ENCODE data around the gene ERLEC1. TPM values are rescaled to one million over a fixed set of nuclear protein-coding genes. Genes with fewer than 3 reads are reported as not detected.

The ERLEC1 gene
- total RNA-seq, 1 experiment from 2014 or later, result 56.8 TPM

DNA sequence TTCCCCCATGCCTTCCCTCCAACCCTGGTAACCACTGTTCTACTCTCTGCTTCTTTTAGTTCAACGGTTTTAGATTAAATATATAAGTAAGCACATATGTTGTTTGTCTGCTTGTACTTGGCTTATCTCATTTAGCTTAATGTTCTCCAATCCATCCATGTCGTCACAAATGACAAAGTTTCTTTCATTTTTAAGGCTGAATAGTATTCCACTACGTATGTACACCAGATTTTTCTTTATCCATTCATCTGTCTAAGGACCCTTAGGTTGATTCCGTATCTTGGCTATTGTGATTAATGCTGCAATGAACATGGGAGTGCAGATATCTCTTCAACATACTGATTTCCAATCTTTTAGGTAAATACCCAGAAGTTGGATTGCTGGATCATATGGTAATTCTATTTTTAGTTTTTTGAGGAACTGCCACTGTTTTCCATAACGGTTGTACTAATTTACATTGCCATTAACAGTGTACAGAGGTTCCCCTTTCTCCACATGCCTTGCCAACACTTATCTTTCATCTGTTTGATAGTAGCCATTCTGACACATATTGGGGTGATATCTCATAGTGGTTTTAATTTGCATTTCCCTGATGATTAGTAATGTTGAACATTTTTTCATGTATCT, 8.2 kb upstream of the ERLEC1 start:
- Histone ChIP-seq H3K79me2 (ENCODE audit: low read length) (peaks cover 68% of the 10 kb centered on the region), H3F3A (ENCODE audit: low read length, unreplicated experiment) (no peaks in the 10 kb centered on the region), H3K36me3 (ENCODE audit: low read depth, low read length) (peaks cover 14% of the 10 kb centered on the region), H3K27ac (ENCODE audit: low read length) (no peak overlapping the region), H4K20me1 (ENCODE audit: low read length) (no peaks in the 10 kb centered on the region), H3K4me2 (ENCODE audit: low read length) (no peak overlapping the region), H3K9ac (ENCODE audit: low read length) (no peak overlapping the region), H3K9me3 (ENCODE audit: low read length) (no peaks in the 10 kb centered on the region), H2AFZ (ENCODE audit: low read length) (no peak overlapping the region), H3K9me2 (replicated peaks; ENCODE audit: low read length) (no peaks in the 10 kb centered on the region), H3K4me3 (ENCODE audit: low read length) (no peak overlapping the region), H3K4me1 (ENCODE audit: insufficient read depth, low read length) (no peaks in the 10 kb centered on the region), H3K27me3 (ENCODE audit: low read length) (no peaks in the 10 kb centered on the region)
- no peak for TF ChIP-seq EZH2 (IDR thresholded peaks at IDR 0.05; ENCODE audit: low read length, unreplicated experiment)
- no peak for TF ChIP-seq EZH2phosphoT487 (IDR thresholded peaks at IDR 0.05; ENCODE audit: borderline replicate concordance, low read length)
- TF ChIP-seq, protein P1, sequence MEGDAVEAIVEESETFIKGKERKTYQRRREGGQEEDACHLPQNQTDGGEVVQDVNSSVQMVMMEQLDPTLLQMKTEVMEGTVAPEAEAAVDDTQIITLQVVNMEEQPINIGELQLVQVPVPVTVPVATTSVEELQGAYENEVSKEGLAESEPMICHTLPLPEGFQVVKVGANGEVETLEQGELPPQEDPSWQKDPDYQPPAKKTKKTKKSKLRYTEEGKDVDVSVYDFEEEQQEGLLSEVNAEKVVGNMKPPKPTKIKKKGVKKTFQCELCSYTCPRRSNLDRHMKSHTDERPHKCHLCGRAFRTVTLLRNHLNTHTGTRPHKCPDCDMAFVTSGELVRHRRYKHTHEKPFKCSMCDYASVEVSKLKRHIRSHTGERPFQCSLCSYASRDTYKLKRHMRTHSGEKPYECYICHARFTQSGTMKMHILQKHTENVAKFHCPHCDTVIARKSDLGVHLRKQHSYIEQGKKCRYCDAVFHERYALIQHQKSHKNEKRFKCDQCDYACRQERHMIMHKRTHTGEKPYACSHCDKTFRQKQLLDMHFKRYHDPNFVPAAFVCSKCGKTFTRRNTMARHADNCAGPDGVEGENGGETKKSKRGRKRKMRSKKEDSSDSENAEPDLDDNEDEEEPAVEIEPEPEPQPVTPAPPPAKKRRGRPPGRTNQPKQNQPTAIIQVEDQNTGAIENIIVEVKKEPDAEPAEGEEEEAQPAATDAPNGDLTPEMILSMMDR (conservative IDR thresholded peaks at IDR 0.05; ENCODE audit: low read depth, low read length), result no peak
- POLR2A ChIA-PET (ENCODE audit: unreplicated experiment), result no interaction called here
- intact Hi-C loops (cut with micrococcal nuclease), result no loop called here
- ATAC-seq (no peak), DNase-seq (no peak)
- no TSS peak for BruUV-seq (replicated peaks)
- CTCF ChIA-PET, result no interaction called here

DNA sequence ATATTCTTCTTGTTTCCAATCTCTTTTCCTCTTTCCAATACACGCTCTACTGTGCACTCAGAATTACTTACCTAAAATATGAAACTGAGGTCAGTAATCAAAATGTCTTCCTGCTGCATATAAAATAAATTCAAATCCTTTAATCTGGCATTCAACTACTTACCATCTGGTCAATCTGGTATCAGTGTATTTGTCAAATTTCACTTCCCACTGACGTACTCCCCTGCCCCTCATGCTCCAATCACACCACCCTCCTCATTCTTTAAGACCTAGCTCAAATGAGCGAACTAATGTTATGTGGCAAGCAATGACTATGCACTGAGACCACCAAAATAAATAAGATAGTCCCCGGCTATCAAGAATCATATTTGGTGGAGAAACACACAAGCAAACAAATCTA, 6.8 kb upstream of the ERLEC1 start:
- Histone ChIP-seq H3K9me3 (ENCODE audit: low read length) (no peaks in the 10 kb centered on the region), H3K27me3 (ENCODE audit: low read length) (no peaks in the 10 kb centered on the region), H3K9me2 (replicated peaks; ENCODE audit: low read length) (no peaks in the 10 kb centered on the region), H3K4me3 (ENCODE audit: low read length) (no peak overlapping the region), H3F3A (ENCODE audit: low read length, unreplicated experiment) (no peaks in the 10 kb centered on the region), H3K79me2 (ENCODE audit: low read length) (peaks cover 77% of the 10 kb centered on the region), H3K4me2 (ENCODE audit: low read length) (no peak overlapping the region), H3K27ac (ENCODE audit: low read length) (no peak overlapping the region), H3K4me1 (ENCODE audit: insufficient read depth, low read length) (peaks cover 4% of the 10 kb centered on the region; the same call in 1 of the 2 replicates), H3K36me3 (ENCODE audit: low read depth, low read length) (peaks cover 4% of the 10 kb centered on the region), H2AFZ (ENCODE audit: low read length) (no peak overlapping the region), H4K20me1 (ENCODE audit: low read length) (no peaks in the 10 kb centered on the region), H3K9ac (ENCODE audit: low read length) (no peak overlapping the region)
- POLR2A ChIA-PET (ENCODE audit: unreplicated experiment), result no interaction called here
- BruUV-seq (replicated peaks), result no TSS peak
- DNase-seq (no peak), ATAC-seq (no peak)
- intact Hi-C loops (cut with micrococcal nuclease), result no loop called here
- CTCF ChIA-PET, result no interaction called here
- no peak for TF ChIP-seq EZH2 (IDR thresholded peaks at IDR 0.05; ENCODE audit: low read length, unreplicated experiment)
- TF ChIP-seq, protein P1 (conservative IDR thresholded peaks at IDR 0.05; ENCODE audit: low read depth, low read length), result no peak
- no peak for TF ChIP-seq EZH2phosphoT487 (IDR thresholded peaks at IDR 0.05; ENCODE audit: borderline replicate concordance, low read length)

DNA sequence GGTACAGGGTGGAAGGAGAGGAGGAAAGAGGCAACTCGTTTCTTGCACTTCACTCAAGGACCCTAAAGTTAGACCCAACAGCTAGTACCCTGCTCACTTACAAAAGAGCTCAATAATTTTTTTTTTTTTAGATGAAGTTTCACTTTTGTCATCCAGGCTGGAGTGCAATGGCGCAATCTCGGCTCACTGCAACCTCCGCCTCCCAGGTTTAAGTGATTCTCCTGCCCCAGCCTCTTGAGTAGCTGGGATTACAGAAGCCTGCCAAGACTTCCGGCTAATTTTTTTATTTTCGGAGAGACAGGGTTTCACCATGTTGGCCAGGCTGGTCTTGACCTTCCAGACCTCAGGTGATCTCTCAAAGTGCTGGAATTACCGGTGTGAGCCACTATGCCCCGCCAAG, 4.2 kb upstream of the ERLEC1 start:
- Histone ChIP-seq H3K9me3 (ENCODE audit: low read length) (no peaks in the 10 kb centered on the region), H3K4me1 (ENCODE audit: insufficient read depth, low read length) (peaks cover 9% of the 10 kb centered on the region; the same call in 1 of the 2 replicates), H3K36me3 (ENCODE audit: low read depth, low read length) (peaks cover 4% of the 10 kb centered on the region), H3F3A (ENCODE audit: low read length, unreplicated experiment) (no peaks in the 10 kb centered on the region), H3K27me3 (ENCODE audit: low read length) (no peaks in the 10 kb centered on the region), H3K79me2 (ENCODE audit: low read length) (peaks cover 87% of the 10 kb centered on the region), H3K27ac (ENCODE audit: low read length) (no peak overlapping the region), H4K20me1 (ENCODE audit: low read length) (no peaks in the 10 kb centered on the region), H3K4me3 (ENCODE audit: low read length) (no peak overlapping the region), H3K4me2 (ENCODE audit: low read length) (no peak overlapping the region), H3K9ac (ENCODE audit: low read length) (no peak overlapping the region), H2AFZ (ENCODE audit: low read length) (no peak overlapping the region), H3K9me2 (replicated peaks; ENCODE audit: low read length) (no peaks in the 10 kb centered on the region)
- CTCF ChIA-PET, result no interaction called here
- no peak for DNase-seq
- no TSS peak for BruUV-seq (replicated peaks)
- TF ChIP-seq, protein P1 (conservative IDR thresholded peaks at IDR 0.05; ENCODE audit: low read depth, low read length), result no peak
- no peak for TF ChIP-seq EZH2 (IDR thresholded peaks at IDR 0.05; ENCODE audit: low read length, unreplicated experiment)
- TF ChIP-seq EZH2phosphoT487 (IDR thresholded peaks at IDR 0.05; ENCODE audit: borderline replicate concordance, low read length), result no peak
- intact Hi-C loops (cut with micrococcal nuclease), result no loop called here
- POLR2A ChIA-PET (ENCODE audit: unreplicated experiment), result no interaction called here
- no peak for ATAC-seq

All from PC-3 (cell line).